GM13976 (cell line): ENCODE results near the gene ECE1.

Source experiments
- DNase-seq: peaks from one replicate; pipeline ENCODE4 v3.0.0; 2012; ENCODE audit warnings: low spot score
- CTCF ChIP-seq: IDR thresholded peaks from 2 replicates; pipeline ENCODE4 v1.5.1; 2012; ENCODE audit warnings: borderline replicate concordance, mild to moderate bottlenecking; ENCODE audit not compliant: insufficient read depth; ENCODE audit errors: extremely low read depth, missing control alignments, control extremely low read depth
- in situ Hi-C: fragments of 300-500 bp; cut with MboI; formaldehyde crosslinking; loops from one replicate; pipeline ENCODE4 v1.12.0; 2022; ENCODE audit warnings: low sequenced_read_pairs, mixed read lengths, inconsistent platforms; ENCODE audit not compliant: unreplicated experiment

ECE1 gene

GRCh38 chr1:21263052-21263429, 27.2 kb downstream of the ECE1 start:
- DNase-seq, result no peak
- TF ChIP-seq CTCF, result no peak
- in situ Hi-C loops, result no loop called here

GRCh38 chr1:21262293-21263051, 27.8 kb downstream of the ECE1 start:
- TF ChIP-seq CTCF, result no peak
- in situ Hi-C loops, result no loop called here
- DNase-seq, result no peak

- in situ Hi-C loops, result no loop called here
- no peak for TF ChIP-seq CTCF
- DNase-seq, result no peak
Observed at GRCh38 chr1:21261551-21262292, 28.5 kb downstream of the ECE1 start.

GRCh38 chr1:21260405-21261125, 29.7 kb downstream of the ECE1 start:
- TF ChIP-seq CTCF, result no peak
- no peak for DNase-seq
- in situ Hi-C loops, result no loop called here

- no peak for TF ChIP-seq CTCF
- DNase-seq, result no peak
- in situ Hi-C loops, result no loop called here
Observed at GRCh38 chr1:21259316-21260076, 30.8 kb downstream of the ECE1 start.
